BLaER1 treated with 17β-estradiol and CSF1 and Interleukin-3, amounts not matched to agents 10 nM and 100 nM (cell line): ENCODE results near the gene MGAT5.

Experiments used
- H3K27ac ChIP-seq, 11 experiments: shearing (Covaris generic); formaldehyde crosslinking; 2 replicates each; pipeline ENCODE4 v1.8.1; 2022
- H3K27me3 ChIP-seq, 11 experiments: shearing (Covaris generic); formaldehyde crosslinking; 2 replicates each; pipeline ENCODE4 v1.8.1; 2022
- H3K36me3 ChIP-seq, 11 experiments: shearing (Covaris generic); formaldehyde crosslinking; 2 replicates each; pipeline ENCODE4 v1.8.1; 2022
- H3K4me1 ChIP-seq, 10 experiments: shearing (Covaris generic); formaldehyde crosslinking; 2 replicates each; pipeline ENCODE4 v1.8.1; 2022
- H3K4me2 ChIP-seq, 11 experiments: shearing (Covaris generic); formaldehyde crosslinking; 2 replicates each; pipeline ENCODE4 v1.8.1; 2022
- H3K4me3 ChIP-seq, 10 experiments: shearing (Covaris generic); formaldehyde crosslinking; 2 replicates each; pipeline ENCODE4 v1.8.1; 2022
- H3K9ac ChIP-seq, 11 experiments: shearing (Covaris generic); formaldehyde crosslinking; 2 replicates each; pipeline ENCODE4 v1.8.1; 2022
- H3K9me3 ChIP-seq, 11 experiments: shearing (Covaris generic); formaldehyde crosslinking; replicated peaks in 1 of 11; 2 replicates each; pipeline ENCODE4 v1.8.1; 2022
- H4K20me1 ChIP-seq, 11 experiments: shearing (Covaris generic); formaldehyde crosslinking; 2 replicates each; pipeline ENCODE4 v1.8.1; 2022
- Cebpa-rat ChIP-seq, 11 experiments: shearing (Covaris generic); IDR thresholded peaks; 2 replicates each; pipeline ENCODE4 v1.8.1; 2022

Gene MGAT5

GRCh38 chr2:134253804-134254203 is at the start of gene MGAT5:
TSS of gene MGAT5 (plus strand) at chr2:134254072. CDS start at chr2:134254404, 332 bp downstream.
- Histone ChIP-seq H3K36me3 (peaks cover 22 to 82% (median 46%) of the 10 kb centered on the region in 11 experiments), H3K4me1 (peaks cover 73 to 97% (median 86%) of the 10 kb centered on the region in 10 experiments), H3K9me3 (no peaks in the 10 kb centered on the region), H3K9ac (no peak within 1 kb of the TSS), H3K27ac (peak within 1 kb of the TSS in 1 of 11 experiments; percentile 23; a peak in 1 of 22 replicates), H4K20me1 (peaks cover 4 to 98% (median 47%) of the 10 kb centered on the region in 11 experiments; a peak in 16 of 22 replicates), H3K27me3 (no peaks in the 10 kb centered on the region), H3K4me2 (peak within 1 kb of the TSS; percentile 50 to 93 (median 84)), H3K4me3 (no peak within 1 kb of the TSS)
- TF ChIP-seq Cebpa-rat (IDR thresholded peaks at IDR 0.05): no peak

- Histone ChIP-seq H3K4me3 (no peak overlapping the region), H4K20me1 (peaks cover 20 to 88% (median 67%) of the 10 kb centered on the region in 11 experiments; a peak in 20 of 22 replicates), H3K36me3 (peaks cover 0 to 31% (median 0%) of the 10 kb centered on the region in 11 experiments; a peak in 7 of 22 replicates), H3K9me3 (no peaks in the 10 kb centered on the region; a peak in 1 of 22 replicates), H3K27ac (peak overlapping the region in 8 of 11 experiments; percentile 1 to 55 (median 18); a peak in 9 of 22 replicates), H3K27me3 (no peaks in the 10 kb centered on the region), H3K9ac (peak overlapping the region in 2 of 11 experiments; percentile 45 to 51; a peak in 2 of 22 replicates), H3K4me1 (peaks cover 53 to 89% (median 77%) of the 10 kb centered on the region in 10 experiments), H3K4me2 (peak overlapping the region; percentile 31 to 85 (median 60))
- TF ChIP-seq Cebpa-rat (IDR thresholded peaks at IDR 0.05): no peak
Observed at GRCh38 chr2:134205087-134205486, 48.8 kb upstream of the MGAT5 start.

GRCh38 chr2:134206031-134206430 is 47.8 kb upstream of the MGAT5 start:
- no peak overlapping the region for H3K4me3 ChIP-seq
- peaks cover 20 to 79% (median 58%) of the 10 kb centered on the region in 11 experiments; a peak in 20 of 22 replicates for H4K20me1 ChIP-seq
- H3K36me3 ChIP-seq: peaks cover 0 to 27% (median 0%) of the 10 kb centered on the region in 11 experiments; a peak in 7 of 22 replicates
- H3K4me1 ChIP-seq: peaks cover 47 to 79% (median 67%) of the 10 kb centered on the region in 10 experiments
- H3K9me3 ChIP-seq: no peaks in the 10 kb centered on the region; a peak in 1 of 22 replicates
- TF ChIP-seq Cebpa-rat (IDR thresholded peaks at IDR 0.05): no peak
- no peaks in the 10 kb centered on the region for H3K27me3 ChIP-seq
- H3K27ac ChIP-seq: peak overlapping the region in 6 of 11 experiments; percentile 3 to 55 (median 26); a peak in 7 of 22 replicates
- H3K4me2 ChIP-seq: peak overlapping the region; percentile 31 to 85 (median 61)
- peak overlapping the region in 3 of 11 experiments; percentile 12 to 51 (median 45); a peak in 3 of 22 replicates for H3K9ac ChIP-seq

GRCh38 chr2:134206573-134206972 is 47.3 kb upstream of the MGAT5 start:
- Histone ChIP-seq H3K9me3 (no peaks in the 10 kb centered on the region; a peak in 1 of 22 replicates), H3K9ac (peak overlapping the region in 1 of 11 experiments; percentile 21; a peak in 1 of 22 replicates), H3K36me3 (peaks cover 0 to 25% (median 0%) of the 10 kb centered on the region in 11 experiments; a peak in 7 of 22 replicates), H3K4me3 (no peak overlapping the region), H3K4me1 (peaks cover 47 to 74% (median 63%) of the 10 kb centered on the region in 10 experiments), H3K4me2 (peak overlapping the region; percentile 31 to 85 (median 61)), H4K20me1 (peaks cover 20 to 73% (median 52%) of the 10 kb centered on the region in 11 experiments; a peak in 20 of 22 replicates), H3K27ac (peak overlapping the region in 5 of 11 experiments; percentile 3 to 41 (median 7); a peak in 6 of 22 replicates), H3K27me3 (no peaks in the 10 kb centered on the region)
- TF ChIP-seq Cebpa-rat (IDR thresholded peaks at IDR 0.05): no peak

- TF ChIP-seq Cebpa-rat (IDR thresholded peaks at IDR 0.05): no peak
- Histone ChIP-seq H3K27me3 (no peaks in the 10 kb centered on the region), H3K4me3 (no peak overlapping the region), H3K4me2 (peak overlapping the region; percentile 31 to 85 (median 60); a peak in 20 of 22 replicates), H3K9me3 (peaks cover 0 to under 1% (median 0%) of the 10 kb centered on the region in 11 experiments; a peak in 1 of 22 replicates), H3K27ac (peak overlapping the region in 3 of 11 experiments; percentile 18 to 66 (median 41); a peak in 2 of 22 replicates), H4K20me1 (peaks cover 20 to 65% (median 43%) of the 10 kb centered on the region in 11 experiments; a peak in 18 of 22 replicates), H3K9ac (no peak overlapping the region; a peak in 1 of 22 replicates), H3K4me1 (peaks cover 50 to 67% (median 64%) of the 10 kb centered on the region in 10 experiments), H3K36me3 (peaks cover 0 to 22% (median 0%) of the 10 kb centered on the region in 11 experiments; a peak in 8 of 22 replicates)
Observed at GRCh38 chr2:134207589-134208209, 46.2 kb upstream of the MGAT5 start.

- peak overlapping the region; percentile 31 to 85 (median 60); a peak in 21 of 22 replicates for H3K4me2 ChIP-seq
- H3K27me3 ChIP-seq: no peaks in the 10 kb centered on the region
- peak overlapping the region in 1 of 10 experiments; percentile 1; a peak in 2 of 20 replicates for H3K4me3 ChIP-seq
- H3K36me3 ChIP-seq: peaks cover 0 to 26% (median 10%) of the 10 kb centered on the region in 11 experiments; a peak in 11 of 22 replicates
- H3K27ac ChIP-seq: peak overlapping the region in 4 of 11 experiments; percentile 12 to 66 (median 44); a peak in 5 of 22 replicates
- peaks cover 0 to 11% (median 5%) of the 10 kb centered on the region in 11 experiments; a peak in 6 of 22 replicates for H3K9me3 ChIP-seq
- H4K20me1 ChIP-seq: peaks cover 20 to 65% (median 40%) of the 10 kb centered on the region in 11 experiments; a peak in 18 of 22 replicates
- peak overlapping the region in 1 of 11 experiments; percentile 49; a peak in 2 of 22 replicates for H3K9ac ChIP-seq
- no peak for TF ChIP-seq Cebpa-rat (IDR thresholded peaks at IDR 0.05)
- peaks cover 52 to 68% (median 58%) of the 10 kb centered on the region in 10 experiments for H3K4me1 ChIP-seq
Observed at GRCh38 chr2:134208825-134209224, 45.0 kb upstream of the MGAT5 start.

- H3K4me3 ChIP-seq: peak overlapping the region in 2 of 10 experiments; percentile 4 to 26; a peak in 1 of 20 replicates
- H3K9ac ChIP-seq: peak overlapping the region in 3 of 11 experiments; percentile 42 to 63 (median 54); a peak in 4 of 22 replicates
- H3K4me2 ChIP-seq: peak overlapping the region; percentile 20 to 92 (median 50); a peak in 20 of 22 replicates
- peak overlapping the region in 3 of 11 experiments; percentile 68 to 81 (median 70); a peak in 5 of 22 replicates for H3K27ac ChIP-seq
- H3K9me3 ChIP-seq: peaks cover 0 to 27% (median 15%) of the 10 kb centered on the region in 11 experiments; a peak in 16 of 22 replicates
- peaks cover 0 to 44% (median 34%) of the 10 kb centered on the region in 11 experiments; a peak in 19 of 22 replicates for H3K36me3 ChIP-seq
- peaks cover 35 to 66% (median 41%) of the 10 kb centered on the region in 10 experiments for H3K4me1 ChIP-seq
- H4K20me1 ChIP-seq: peaks cover 0 to 64% (median 16%) of the 10 kb centered on the region in 11 experiments; a peak in 16 of 22 replicates
- no peak for TF ChIP-seq Cebpa-rat (IDR thresholded peaks at IDR 0.05)
- H3K27me3 ChIP-seq: no peaks in the 10 kb centered on the region
Observed at GRCh38 chr2:134212746-134213145, 41.1 kb upstream of the MGAT5 start.

GRCh38 chr2:134216152-134216829 is 37.6 kb upstream of the MGAT5 start:
- Histone ChIP-seq H3K27me3 (no peaks in the 10 kb centered on the region), H4K20me1 (peaks cover 5 to 87% (median 37%) of the 10 kb centered on the region in 11 experiments; a peak in 15 of 22 replicates), H3K9ac (no peak overlapping the region), H3K4me1 (peaks cover 47 to 89% (median 60%) of the 10 kb centered on the region in 10 experiments), H3K4me3 (no peak overlapping the region), H3K36me3 (peaks cover 5 to 60% (median 34%) of the 10 kb centered on the region in 11 experiments; a peak in 20 of 22 replicates), H3K27ac (no peak overlapping the region), H3K4me2 (peak overlapping the region in 8 of 11 experiments; percentile 48 to 97 (median 66); a peak in 13 of 22 replicates), H3K9me3 (peaks cover 0 to 35% (median 15%) of the 10 kb centered on the region in 11 experiments; a peak in 16 of 22 replicates)
- no peak for TF ChIP-seq Cebpa-rat (IDR thresholded peaks at IDR 0.05)
